OCI-LY1 (cell line): ENCODE results near the gene HIVEP2.

Experiments used
- H2AFZ ChIP-seq: fragments of 200-600 bp; sonication (generic), shearing (Covaris generic); 2 replicates; pipeline ENCODE4 v1.6.0; 2014; ENCODE audit warnings: antibody characterized with exemption, mild to moderate bottlenecking, low read length
- H3F3A ChIP-seq: fragments of 200-600 bp; sonication (generic), shearing (Covaris generic); 2 replicates; pipeline ENCODE4 v1.6.0; 2014; ENCODE audit warnings: mild to moderate bottlenecking, antibody characterized with exemption, low read length, moderate library complexity; ENCODE audit not compliant: insufficient read depth
- H3K27ac ChIP-seq: fragments of 200-600 bp; sonication (generic); 2 replicates; pipeline ENCODE4 v1.5.1; 2014; ENCODE audit warnings: low read length, mixed run types, mild to moderate bottlenecking, low read depth; ENCODE audit not compliant: poor library complexity, severe bottlenecking
- H3K27me3 ChIP-seq: fragments of 200-600 bp; sonication (generic); 2 replicates; pipeline ENCODE4 v1.6.0; 2014; ENCODE audit warnings: antibody characterized with exemption, mild to moderate bottlenecking, low read length, moderate library complexity; ENCODE audit not compliant: insufficient read depth
- H3K36me3 ChIP-seq: fragments of 200-600 bp; sonication (generic); 2 replicates; pipeline ENCODE4 v1.6.1; 2014; ENCODE audit warnings: mild to moderate bottlenecking, antibody characterized with exemption, low read length, moderate library complexity, mixed read lengths; ENCODE audit not compliant: insufficient read depth
- H3K4me1 ChIP-seq: fragments of 200-600 bp; sonication (generic); 2 replicates; pipeline ENCODE4 v1.5.1; 2014; ENCODE audit warnings: mild to moderate bottlenecking, low read length, moderate library complexity; ENCODE audit not compliant: insufficient read depth, severe bottlenecking
- H3K4me2 ChIP-seq: fragments of 200-600 bp; sonication (generic), shearing (Covaris generic); 2 replicates; pipeline ENCODE4 v1.6.1; 2014; ENCODE audit warnings: low read length
- H3K4me3 ChIP-seq: fragments of 200-600 bp; sonication (generic); 2 replicates; pipeline ENCODE4 v1.5.1; 2014; ENCODE audit warnings: low read length, low read depth, mild to moderate bottlenecking, mixed read lengths; ENCODE audit not compliant: poor library complexity, severe bottlenecking
- H3K79me2 ChIP-seq: fragments of 200-600 bp; shearing (Covaris generic); 2 replicates; pipeline ENCODE4 v1.6.1; 2016; ENCODE audit warnings: mixed run types, low read length, mixed read lengths; ENCODE audit not compliant: insufficient read depth
- H3K9ac ChIP-seq: fragments of 200-600 bp; sonication (generic), shearing (Covaris generic); 2 replicates; pipeline ENCODE4 v1.6.1; 2014; ENCODE audit warnings: mild to moderate bottlenecking, low read length, mixed read lengths
- H3K9me2 ChIP-seq: fragments of 200-600 bp; sonication (generic), shearing (Covaris generic); 2 replicates; pipeline ENCODE4 v1.6.1; 2014; ENCODE audit warnings: low read depth, mild to moderate bottlenecking, low read length, mixed read lengths
- H3K9me3 ChIP-seq: fragments of 200-600 bp; shearing (Covaris generic); 2 replicates; pipeline ENCODE4 v1.6.1; 2014; ENCODE audit warnings: low read length, mixed read lengths
- H4K20me1 ChIP-seq: fragments of 200-600 bp; sonication (generic), shearing (Covaris generic); 2 replicates; pipeline ENCODE4 v1.6.0; 2016; ENCODE audit warnings: mild to moderate bottlenecking, low read length; ENCODE audit not compliant: insufficient read depth
- EZH2 ChIP-seq: fragments of 200-600 bp; sonication (generic), shearing (Covaris generic); IDR thresholded peaks from 2 replicates; pipeline ENCODE4 v1.8.0; 2017; ENCODE audit warnings: borderline replicate concordance, mixed run types, mild to moderate bottlenecking, antibody characterized with exemption, low read length, moderate library complexity, mixed read lengths
- TF ChIP-seq, protein P1 (sequence below): fragments of 200-600 bp; sonication (generic), shearing (Covaris generic); IDR thresholded peaks from 2 replicates; pipeline ENCODE4 v1.5.1; 2017; ENCODE audit warnings: mild to moderate bottlenecking, antibody characterized with exemption, low read length, moderate library complexity, mixed read lengths

Gene HIVEP2

DNA sequence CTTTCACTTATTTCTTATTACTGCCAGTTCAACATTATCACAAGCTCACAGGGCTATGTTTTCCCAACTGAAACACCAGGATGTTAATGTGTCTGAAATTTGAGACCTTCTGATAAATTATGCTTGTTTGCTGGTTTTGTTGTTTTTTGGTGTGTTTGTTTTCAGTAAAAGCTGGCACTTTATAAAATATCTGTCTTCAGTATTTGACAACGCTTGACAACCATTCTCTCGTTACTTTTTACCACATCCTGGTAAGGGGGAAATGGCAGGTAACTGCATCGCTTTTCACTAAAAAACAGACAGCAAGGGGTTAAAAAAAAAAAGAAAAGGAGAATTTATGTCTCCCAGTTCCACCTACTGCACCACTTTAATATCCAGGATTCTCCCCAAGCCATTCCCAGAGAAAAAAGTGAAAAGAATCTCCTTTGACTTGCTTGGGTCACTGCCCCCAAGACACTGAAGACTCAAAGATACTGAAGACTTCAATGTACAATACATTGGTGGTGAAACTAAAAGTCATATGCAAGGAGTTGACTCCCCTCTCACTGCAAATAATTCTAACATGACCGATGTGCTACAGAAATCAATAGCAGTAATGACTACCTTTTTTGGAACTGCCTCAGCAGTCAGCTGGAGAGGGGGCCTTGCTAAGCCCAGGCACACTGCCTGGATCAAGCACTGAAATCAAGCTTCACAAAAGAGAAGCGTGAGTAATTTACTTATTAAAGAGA, 88.9 kb downstream of the HIVEP2 start:
- Histone ChIP-seq H3K27ac (peak overlapping the region; percentile 98), H2AFZ (no peak overlapping the region), H3K9me2 (no peaks in the 10 kb centered on the region), H3K9me3 (no peaks in the 10 kb centered on the region), H3K4me1 (peaks cover 88% of the 10 kb centered on the region), H3K36me3 (0 out of 2 replicates have a peak, but pooled peaks cover 5% of the 10 kb centered on the region), H3K27me3 (no peaks in the 10 kb centered on the region), H3K9ac (peak overlapping the region; percentile 50), H4K20me1 (no peaks in the 10 kb centered on the region), H3F3A (no peaks in the 10 kb centered on the region), H3K4me3 (peak overlapping the region; percentile 39), H3K79me2 (peaks cover 5% of the 10 kb centered on the region), H3K4me2 (peak overlapping the region; percentile 71)
- no peak for TF ChIP-seq EZH2
- TF ChIP-seq, protein P1, sequence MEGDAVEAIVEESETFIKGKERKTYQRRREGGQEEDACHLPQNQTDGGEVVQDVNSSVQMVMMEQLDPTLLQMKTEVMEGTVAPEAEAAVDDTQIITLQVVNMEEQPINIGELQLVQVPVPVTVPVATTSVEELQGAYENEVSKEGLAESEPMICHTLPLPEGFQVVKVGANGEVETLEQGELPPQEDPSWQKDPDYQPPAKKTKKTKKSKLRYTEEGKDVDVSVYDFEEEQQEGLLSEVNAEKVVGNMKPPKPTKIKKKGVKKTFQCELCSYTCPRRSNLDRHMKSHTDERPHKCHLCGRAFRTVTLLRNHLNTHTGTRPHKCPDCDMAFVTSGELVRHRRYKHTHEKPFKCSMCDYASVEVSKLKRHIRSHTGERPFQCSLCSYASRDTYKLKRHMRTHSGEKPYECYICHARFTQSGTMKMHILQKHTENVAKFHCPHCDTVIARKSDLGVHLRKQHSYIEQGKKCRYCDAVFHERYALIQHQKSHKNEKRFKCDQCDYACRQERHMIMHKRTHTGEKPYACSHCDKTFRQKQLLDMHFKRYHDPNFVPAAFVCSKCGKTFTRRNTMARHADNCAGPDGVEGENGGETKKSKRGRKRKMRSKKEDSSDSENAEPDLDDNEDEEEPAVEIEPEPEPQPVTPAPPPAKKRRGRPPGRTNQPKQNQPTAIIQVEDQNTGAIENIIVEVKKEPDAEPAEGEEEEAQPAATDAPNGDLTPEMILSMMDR: no peak

DNA sequence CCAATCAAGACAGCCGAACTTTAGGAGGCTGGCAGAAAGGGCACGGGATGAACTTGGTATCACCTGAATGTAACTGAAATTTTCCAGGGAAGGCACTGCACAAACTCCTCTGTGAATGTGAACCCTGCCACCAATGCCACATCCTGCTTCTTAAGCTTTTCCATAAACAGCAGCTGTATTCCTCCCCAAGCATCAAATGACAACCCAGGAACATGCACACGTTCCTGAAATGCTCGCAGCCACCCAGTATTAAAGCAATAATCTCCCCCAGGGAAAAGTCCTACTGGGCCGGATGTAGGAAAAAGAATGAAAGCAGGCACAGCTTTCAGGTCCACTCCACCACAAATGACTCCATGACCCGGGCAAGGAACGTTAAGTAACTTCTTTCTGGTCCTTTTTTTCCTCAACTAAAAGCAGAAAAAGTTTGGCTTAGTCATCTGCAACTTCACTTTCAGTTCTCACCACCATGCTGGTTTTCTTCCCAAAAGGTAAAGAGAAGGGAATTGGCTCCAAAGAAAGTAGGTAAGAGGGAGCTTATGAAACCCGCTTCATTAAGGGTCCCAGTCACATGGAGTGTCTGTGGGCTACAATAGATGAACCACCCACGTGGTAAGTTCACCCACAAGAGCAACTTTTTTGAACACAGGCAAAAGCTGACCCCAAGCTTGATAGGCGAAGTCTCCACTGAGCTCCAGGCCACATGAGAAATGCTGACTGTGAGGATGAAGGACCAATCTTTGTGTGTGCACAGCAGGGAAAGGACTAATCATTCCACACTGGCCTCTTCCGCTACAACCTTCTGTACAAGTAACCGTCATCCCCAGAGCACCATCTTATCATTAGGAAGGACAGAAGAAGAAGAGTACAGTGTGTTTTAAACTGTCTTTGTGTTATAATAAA, 90.1 kb downstream of the HIVEP2 start:
- no peaks in the 10 kb centered on the region for H3K27me3 ChIP-seq
- peaks cover 94% of the 10 kb centered on the region for H3K4me1 ChIP-seq
- H3K9me2 ChIP-seq: no peaks in the 10 kb centered on the region
- H3K79me2 ChIP-seq: peaks cover 5% of the 10 kb centered on the region
- H3K36me3 ChIP-seq: 0 out of 2 replicates have a peak, but pooled peaks cover 5% of the 10 kb centered on the region
- no peaks in the 10 kb centered on the region for H4K20me1 ChIP-seq
- no peak overlapping the region for H2AFZ ChIP-seq
- TF ChIP-seq, protein P1: no peak
- TF ChIP-seq EZH2: no peak
- no peaks in the 10 kb centered on the region for H3F3A ChIP-seq
- no peaks in the 10 kb centered on the region for H3K9me3 ChIP-seq
- H3K27ac ChIP-seq: peak overlapping the region; percentile 98
- H3K9ac ChIP-seq: no peak overlapping the region
- no peak overlapping the region for H3K4me3 ChIP-seq
- H3K4me2 ChIP-seq: no peak overlapping the region

DNA sequence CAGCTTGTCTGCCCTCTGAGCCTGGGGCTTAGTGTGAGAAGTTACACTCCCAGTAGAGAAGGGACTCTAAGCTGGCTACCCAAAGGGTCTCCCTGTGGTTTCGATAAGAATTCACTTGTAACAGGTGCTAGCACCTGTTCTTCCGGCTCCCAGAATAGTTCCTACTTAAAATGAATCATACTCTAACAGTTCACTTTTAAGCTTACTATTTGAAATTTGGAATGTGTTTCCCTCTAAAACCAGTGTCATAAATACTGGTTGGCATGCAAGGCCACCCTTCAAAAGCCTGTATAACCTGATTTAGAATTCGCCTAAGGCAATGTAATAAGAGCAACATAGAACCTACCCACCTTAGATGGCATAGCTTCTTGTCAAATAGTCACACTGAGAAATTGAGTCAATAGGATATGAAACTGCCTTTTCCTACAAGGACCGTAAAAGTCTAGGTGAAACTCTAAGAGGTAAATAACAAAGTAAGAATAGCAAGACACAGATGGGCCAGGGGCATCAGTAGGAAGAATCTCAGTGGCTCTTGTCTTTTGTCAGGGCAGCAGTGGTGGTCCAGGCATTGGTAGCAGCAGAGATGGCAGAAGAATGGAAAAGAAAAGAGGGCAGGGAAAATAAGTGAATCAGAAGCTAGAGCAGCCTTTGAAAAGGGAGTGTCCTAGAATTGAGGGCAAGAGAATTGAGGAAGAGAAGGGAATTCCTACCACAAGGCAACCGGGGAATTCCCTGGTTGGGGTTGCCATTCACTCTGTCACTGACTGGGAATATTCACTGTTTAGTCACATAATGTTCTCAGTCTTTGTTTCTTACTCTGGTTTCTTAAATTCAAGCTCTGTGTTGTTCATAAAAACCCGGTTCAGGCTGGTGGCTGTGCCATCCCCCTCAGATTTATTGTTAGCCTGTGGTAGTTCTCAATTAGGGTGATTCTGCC, 91.5 kb downstream of the HIVEP2 start:
- peaks cover 5% of the 10 kb centered on the region for H3K79me2 ChIP-seq

More for the DNA sequence above, 91.5 kb downstream of the HIVEP2 start:
- no peaks in the 10 kb centered on the region for H4K20me1 ChIP-seq
- no peaks in the 10 kb centered on the region for H3K27me3 ChIP-seq
- H3K4me3 ChIP-seq: no peak overlapping the region
- TF ChIP-seq EZH2: no peak
- TF ChIP-seq, protein P1: no peak
- H3K9ac ChIP-seq: no peak overlapping the region
- peak overlapping the region; percentile 98 for H3K27ac ChIP-seq
- peaks cover 98% of the 10 kb centered on the region for H3K4me1 ChIP-seq
- H3F3A ChIP-seq: no peaks in the 10 kb centered on the region
- H3K4me2 ChIP-seq: peak overlapping the region; percentile 0; the same call in 1 of the 2 replicates
- no peaks in the 10 kb centered on the region for H3K9me3 ChIP-seq
- H3K9me2 ChIP-seq: no peaks in the 10 kb centered on the region
- H2AFZ ChIP-seq: no peak overlapping the region
- H3K36me3 ChIP-seq: no peaks in the 10 kb centered on the region
